Pancreas (tissue), 10 donors: Measurements from ENCODE around the gene HELQ. TPM values are rescaled to one million over a fixed set of nuclear protein-coding genes. Genes with fewer than 3 reads are reported as not detected.
"Not testable (repeated sequence)": the region's sequence is repeated elsewhere in the genome, so short reads cannot be mapped to it uniquely, and the experiment has no call there.

Source experiments
- ATAC-seq, 4 donors: fragments of 200-7000 bp; cut with Tn5 transposase; one replicate each; pipeline versions ENCODE4 v1.8.0 to v1.9.1; 2020; ENCODE audit warnings: mild to moderate bottlenecking in 4 of 4, moderate library complexity in 4 of 4
- DNase-seq, 6 donors: peaks; one replicate each; pipeline ENCODE4 v3.0.0-alpha.2; 2020
- FAIRE-seq: peaks from 2 replicates; lab custom pipeline; 2012; peaks lifted over from hg19 to GRCh38; lab: Jason Lieb, UNC
- H3K27ac ChIP-seq, 4 donors: fragments of 200-600 bp; sonication (generic); 1 replicate in 3 of 4; 2 replicates in 1 of 4; pipeline versions ENCODE4 v1.5.0 to v1.8.0; 2020
- H3K27me3 ChIP-seq, 4 donors: fragments of 200-600 bp; one replicate each; pipeline ENCODE4 v1.8.0; 2021
- H3K36me3 ChIP-seq, 3 donors: fragments of 200-600 bp; sonication (generic) in 1 of 3; one replicate each; pipeline versions ENCODE4 v1.5.0 to v1.8.0; 2020 to 2021
- H3K4me1 ChIP-seq, 3 donors: fragments of 200-600 bp; one replicate each; pipeline ENCODE4 v1.8.0; 2021
- H3K4me3 ChIP-seq, 4 donors: fragments of 200-600 bp; sonication (generic) in 2 of 4; one replicate each; pipeline versions ENCODE4 v1.5.0 to v1.8.0; 2020 to 2021
- H3K9me3 ChIP-seq, 4 donors: fragments of 200-600 bp; one replicate each; pipeline ENCODE4 v1.8.0; 2021
- WGBS, 2 donors: extraction: QIAGEN DNeasy Blood & Tissue Kit; methylation state at CpG; one replicate each; pipeline ENCODE4 v1.1.7; 2013; 5-methylcytosine and 5-hydroxymethylcytosine counted together
- intact Hi-C, 3 donors: fragments of 100-400 bp; cut with DNase I; formaldehyde crosslinking; loops; one replicate each; pipeline versions ENCODE4 v1.11.1 to v1.14.2; 2022
- polyA plus RNA-seq, 2 donors: library from polyadenylated mRNA; stranded (reverse); fragments of 200-250 nt; gene quantifications; one replicate each; pipeline ENCODE4 v1.2.3, GENCODE V29; 2013
- total RNA-seq, 6 donors: library from RNA; stranded (reverse); fragmentation: NEBNext Ultra II Directional in 4 of 6; extraction: Animal tissue kit (Norgen Biotek cat#: 25700) in 4 of 6; gene quantifications; one replicate each; pipeline versions ENCODE4 v1.2.1 to v1.2.4, GENCODE V29; 2021 to 2023
- TF ChIP-seq, protein P1 (sequence below), 4 donors: fragments of 200-600 bp; sonication (generic) in 3 of 4; IDR thresholded peaks; one replicate each; pipeline versions ENCODE4 v1.5.0 to v1.8.0; 2021; ENCODE audit warnings: antibody characterized with exemption in 4 of 4
- donor health status: healthy with polysubstance abuse.
- donor health status: DM: no; HTN: no; CAD: no; lungs with moderate emphysema.
- donor health status: DM: no; HTN: no; CAD: no.
- donor health status: control.
- donor health status: control.
- donor health status: Bipolar disorder and iron deficiency.
- donor health status: DM: yes; HTN: yes; CAD: no.
- donor health status: DM: no; HTN: no; CAD: no.
- donor health status: DM: no; HTN: no; CAD: no.
- donor health status: DM: yes; HTN: yes; CAD: no.

The HELQ gene
- total and polyA plus RNA-seq, 8 donors: 4.3 to 9.9 (median 6.4) TPM

DNA sequence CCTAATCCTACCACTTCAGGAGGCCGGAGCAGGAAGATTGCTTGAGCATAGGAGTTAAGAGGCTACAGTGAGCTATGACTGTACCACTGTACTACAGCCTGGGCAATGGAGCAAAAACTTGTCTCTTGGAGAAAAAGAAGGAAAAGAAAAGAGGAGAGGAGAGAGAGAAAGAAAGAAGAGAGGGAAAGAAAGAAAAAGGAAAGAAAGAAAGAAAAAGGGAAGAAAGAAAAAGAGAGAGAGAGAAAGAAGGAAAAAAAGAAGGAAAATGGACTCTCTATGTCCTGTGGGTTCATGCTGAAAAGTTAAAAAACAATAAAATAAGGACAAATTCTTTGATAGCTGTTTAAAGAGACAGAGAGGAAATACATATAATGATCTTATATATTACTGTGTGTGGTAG is 42.6 kb upstream of the HELQ start:
- no peak overlapping the region for H3K4me3 ChIP-seq
- H3K4me1 ChIP-seq: no peaks in the 10 kb centered on the region
- TF ChIP-seq, protein P1, sequence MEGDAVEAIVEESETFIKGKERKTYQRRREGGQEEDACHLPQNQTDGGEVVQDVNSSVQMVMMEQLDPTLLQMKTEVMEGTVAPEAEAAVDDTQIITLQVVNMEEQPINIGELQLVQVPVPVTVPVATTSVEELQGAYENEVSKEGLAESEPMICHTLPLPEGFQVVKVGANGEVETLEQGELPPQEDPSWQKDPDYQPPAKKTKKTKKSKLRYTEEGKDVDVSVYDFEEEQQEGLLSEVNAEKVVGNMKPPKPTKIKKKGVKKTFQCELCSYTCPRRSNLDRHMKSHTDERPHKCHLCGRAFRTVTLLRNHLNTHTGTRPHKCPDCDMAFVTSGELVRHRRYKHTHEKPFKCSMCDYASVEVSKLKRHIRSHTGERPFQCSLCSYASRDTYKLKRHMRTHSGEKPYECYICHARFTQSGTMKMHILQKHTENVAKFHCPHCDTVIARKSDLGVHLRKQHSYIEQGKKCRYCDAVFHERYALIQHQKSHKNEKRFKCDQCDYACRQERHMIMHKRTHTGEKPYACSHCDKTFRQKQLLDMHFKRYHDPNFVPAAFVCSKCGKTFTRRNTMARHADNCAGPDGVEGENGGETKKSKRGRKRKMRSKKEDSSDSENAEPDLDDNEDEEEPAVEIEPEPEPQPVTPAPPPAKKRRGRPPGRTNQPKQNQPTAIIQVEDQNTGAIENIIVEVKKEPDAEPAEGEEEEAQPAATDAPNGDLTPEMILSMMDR (IDR thresholded peaks at IDR 0.05): no peak
- no peaks in the 10 kb centered on the region for H3K36me3 ChIP-seq
- no peak for ATAC-seq
- intact Hi-C loops: no loop called here
- H3K27ac ChIP-seq: no peak overlapping the region
- WGBS, 2 donors: 73 to 83% methylated on average over 1 of the region's 1 CpG
- H3K9me3 ChIP-seq: no peaks in the 10 kb centered on the region
- H3K27me3 ChIP-seq: no peaks in the 10 kb centered on the region
- no peak for FAIRE-seq
- no peak for DNase-seq

DNA sequence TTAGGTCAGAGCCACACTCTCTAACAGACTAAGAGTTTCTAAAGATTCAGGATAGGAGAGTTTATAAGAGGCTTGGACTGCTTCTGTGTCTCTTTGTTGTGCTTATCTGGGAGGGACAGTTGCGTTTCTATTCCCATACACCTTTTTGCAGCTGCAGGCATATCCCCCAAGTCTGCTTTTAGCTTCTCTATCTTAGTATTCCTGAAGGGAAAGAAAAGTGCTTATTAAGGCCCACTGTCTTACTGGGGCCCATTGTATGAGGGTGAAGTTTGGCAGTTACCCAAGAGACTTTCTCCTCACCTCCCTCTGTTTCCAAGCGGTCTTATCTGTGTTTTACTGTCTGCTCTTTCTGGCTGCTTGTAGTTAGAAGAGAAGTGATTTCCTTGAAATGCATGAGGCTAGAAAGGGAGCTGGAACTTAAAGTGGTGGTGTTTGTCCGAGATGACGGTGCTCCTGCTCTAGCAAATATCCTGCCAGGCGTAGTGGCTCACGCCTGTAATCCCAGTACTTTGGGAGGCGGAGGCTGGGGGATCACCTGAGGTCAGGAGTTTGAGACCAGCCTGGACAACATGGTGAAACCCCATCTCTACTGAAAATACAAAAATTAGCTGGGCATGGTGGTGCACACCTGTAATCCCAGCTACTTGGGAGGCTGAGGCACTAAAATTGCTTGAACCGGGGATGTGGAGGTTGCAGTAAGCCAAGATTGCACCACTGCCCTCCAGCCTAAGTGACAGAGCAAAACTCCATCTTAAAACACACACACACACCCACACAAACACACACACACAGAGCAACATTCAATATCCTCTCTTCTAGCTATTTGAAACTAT is 40.7 kb upstream of the HELQ start:
- DNase-seq, H3K4me3 ChIP-seq, H3K36me3 ChIP-seq, intact Hi-C loops, FAIRE-seq, H3K27ac ChIP-seq, H3K9me3 ChIP-seq, H3K27me3 ChIP-seq, ATAC-seq, H3K4me1 ChIP-seq: not testable (repeated sequence)
- 84 to 86% methylated on average over 8 of the region's 8 CpGs for WGBS, 2 donors

DNA sequence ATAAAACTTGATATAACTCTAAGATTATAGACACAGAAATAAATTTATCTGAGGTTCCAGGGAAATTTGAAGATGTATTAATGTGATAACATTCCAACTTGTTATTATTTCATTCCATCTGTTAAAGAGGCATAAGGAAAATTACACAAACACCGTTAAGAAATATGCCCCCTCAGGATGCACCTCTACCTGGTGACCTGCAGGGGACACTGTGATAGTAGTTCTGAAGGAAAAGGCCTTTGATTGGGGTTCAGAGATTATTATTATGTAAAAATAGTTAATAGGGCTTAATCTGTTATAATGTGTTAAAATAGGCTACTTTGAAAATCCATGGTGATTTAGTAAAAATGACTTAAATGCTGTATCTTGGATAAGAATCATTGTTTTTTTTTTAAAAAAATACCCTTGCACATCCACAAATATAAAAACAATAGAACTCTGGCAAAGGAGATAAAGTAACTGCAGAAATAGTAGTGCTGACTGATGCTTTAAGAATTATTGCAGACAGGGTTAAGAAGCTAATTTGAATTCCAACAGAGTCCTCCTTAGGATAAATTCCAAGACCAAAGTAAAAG is 35.3 kb upstream of the HELQ start:
- no peaks in the 10 kb centered on the region for H3K36me3 ChIP-seq
- no peak overlapping the region for H3K27ac ChIP-seq
- H3K27me3 ChIP-seq: no peaks in the 10 kb centered on the region
- H3K9me3 ChIP-seq: no peaks in the 10 kb centered on the region
- WGBS, 2 donors: 0 to 2% methylated on average over 1 of the region's 1 CpG
- TF ChIP-seq, protein P1 (IDR thresholded peaks at IDR 0.05): peak in 3 of 4 donors; percentile 19 to 55 (median 32)
- H3K4me1 ChIP-seq: no peaks in the 10 kb centered on the region
- peak; percentile 54 for FAIRE-seq
- intact Hi-C loops: no loop called here
- no peak for DNase-seq
- H3K4me3 ChIP-seq: no peak overlapping the region
- peak in 2 of 4 donors; percentile 63 to 70 for ATAC-seq

DNA sequence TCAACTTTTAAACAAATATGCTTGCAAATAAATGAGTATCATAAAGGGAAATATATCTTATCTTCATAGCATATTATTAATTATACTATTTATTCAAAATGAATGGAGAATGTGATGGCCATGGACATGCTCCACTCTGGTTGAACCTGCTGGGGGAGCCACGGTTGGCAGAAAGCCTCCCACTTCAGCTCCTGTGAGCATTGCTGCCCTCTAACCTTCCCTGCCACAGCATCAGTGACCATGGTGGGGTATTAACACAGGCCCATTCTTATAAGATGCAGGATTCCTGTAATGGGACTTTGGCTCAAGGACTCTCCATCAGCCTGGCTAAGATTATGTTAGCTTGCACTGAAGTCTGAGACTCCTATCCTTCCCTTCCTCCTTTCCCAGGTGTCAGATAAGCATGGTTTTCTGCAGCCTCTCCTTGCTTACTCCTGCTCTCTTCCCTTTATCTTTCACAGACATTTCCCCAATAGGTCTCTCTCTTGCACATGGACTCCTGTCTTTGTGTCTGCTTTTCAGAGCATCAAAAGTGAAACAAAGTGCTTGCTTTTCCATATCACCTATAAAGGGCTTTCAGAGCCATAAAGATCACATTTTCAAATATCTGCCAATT is 34.2 kb upstream of the HELQ start:
- ATAC-seq: no peak
- intact Hi-C loops: no loop called here
- Histone ChIP-seq H3K4me1 (peaks cover 0 to 5% (median 0%) of the 10 kb centered on the region in 3 donors), H3K27ac (no peak overlapping the region), H3K27me3 (no peaks in the 10 kb centered on the region), H3K36me3 (no peaks in the 10 kb centered on the region), H3K9me3 (no peaks in the 10 kb centered on the region), H3K4me3 (no peak overlapping the region)
- no peak for FAIRE-seq
- no peak for DNase-seq
- TF ChIP-seq, protein P1 (IDR thresholded peaks at IDR 0.05): no peak
- 14 to 17% methylated on average over 1 of the region's 1 CpG for WGBS, 2 donors

DNA sequence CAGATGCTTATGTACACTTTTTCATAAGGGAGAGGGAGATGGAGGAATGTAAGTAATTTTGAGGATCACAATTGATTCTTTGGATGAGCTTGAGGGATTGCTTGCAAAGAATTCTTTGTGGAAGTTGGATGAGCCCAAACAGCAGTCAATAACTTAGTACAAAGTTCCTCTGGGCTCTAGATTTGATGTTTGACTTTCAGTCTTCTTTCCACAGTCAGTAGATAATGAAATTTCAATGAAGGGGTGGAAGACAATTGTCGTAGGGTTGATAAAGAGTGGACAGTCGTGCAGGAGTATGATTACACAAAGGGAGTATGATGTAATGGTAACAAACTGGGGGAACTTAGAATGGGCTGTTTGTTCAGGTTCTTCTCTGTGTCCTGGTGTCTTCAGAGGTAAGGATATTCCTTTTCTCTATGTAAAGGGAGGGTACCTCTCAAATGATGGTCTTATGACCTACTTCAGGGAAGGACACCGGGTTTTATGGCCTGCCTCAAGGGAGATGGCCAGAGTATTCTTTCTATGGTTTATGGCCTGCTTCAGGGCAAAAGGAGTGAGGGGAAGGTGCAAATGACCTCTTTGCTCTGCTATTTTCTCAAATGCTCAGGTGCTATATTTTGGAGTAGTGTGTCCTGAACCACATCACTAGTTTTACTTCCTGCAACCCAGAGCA is 31.0 kb upstream of the HELQ start:
- Histone ChIP-seq H3K9me3 (no peaks in the 10 kb centered on the region), H3K27ac (no peak overlapping the region), H3K4me1 (peaks cover 0 to 5% (median 0%) of the 10 kb centered on the region in 3 donors), H3K36me3 (no peaks in the 10 kb centered on the region), H3K4me3 (no peak overlapping the region), H3K27me3 (no peaks in the 10 kb centered on the region)
- ATAC-seq: no peak
- DNase-seq: no peak
- TF ChIP-seq, protein P1 (IDR thresholded peaks at IDR 0.05): no peak
- no peak for FAIRE-seq
- WGBS, 2 donors: 79 to 85% methylated on average over 3 of the region's 3 CpGs
- intact Hi-C loops: no loop called here
